ENCODE data around the gene PSTPIP1.

PSTPIP1 gene

DNA sequence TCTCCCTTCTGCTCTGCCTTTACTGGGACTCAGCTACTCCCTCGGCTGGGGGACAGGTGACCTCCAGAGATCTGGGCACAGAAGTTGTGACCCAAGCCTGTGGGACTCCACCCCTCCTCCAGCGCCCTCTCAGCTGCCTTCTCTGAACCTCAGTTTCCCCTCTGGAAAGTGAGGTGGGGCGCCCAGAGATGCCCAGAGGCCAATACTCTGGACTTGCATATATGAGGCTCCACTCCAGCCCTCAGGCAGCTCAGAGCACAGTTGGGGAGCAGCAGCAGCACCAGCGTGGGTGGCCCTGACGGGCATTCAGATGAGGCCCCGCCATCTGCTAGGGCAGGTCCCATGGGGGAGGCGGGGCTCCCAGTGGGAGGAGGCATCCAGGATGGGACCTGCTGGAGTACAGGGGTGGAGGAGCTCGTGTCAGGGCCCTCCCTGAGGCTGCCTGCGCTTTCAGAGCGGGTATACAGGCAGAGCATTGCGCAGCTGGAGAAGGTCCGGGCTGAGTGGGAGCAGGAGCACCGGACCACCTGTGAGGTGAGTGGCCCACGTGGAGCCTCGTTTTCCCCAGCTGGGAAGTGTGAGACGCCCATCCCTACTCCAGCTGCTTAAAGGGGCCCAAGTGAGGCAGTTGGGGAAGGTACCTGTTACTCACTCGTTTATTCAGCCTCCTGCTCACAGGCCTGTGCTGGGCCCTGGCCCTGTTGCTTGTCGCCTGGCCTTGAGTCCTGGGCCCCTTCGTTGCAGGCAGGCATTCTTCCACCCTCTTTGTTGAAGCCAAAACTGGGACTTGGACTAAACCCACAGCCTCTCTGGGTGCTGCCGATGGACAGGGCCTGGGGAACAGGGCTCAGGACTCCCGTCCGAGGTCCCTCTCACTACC, 35.4 kb downstream of the PSTPIP1 start:
- DNase-seq (ENCODE audit: low read depth): no peak

DNA sequence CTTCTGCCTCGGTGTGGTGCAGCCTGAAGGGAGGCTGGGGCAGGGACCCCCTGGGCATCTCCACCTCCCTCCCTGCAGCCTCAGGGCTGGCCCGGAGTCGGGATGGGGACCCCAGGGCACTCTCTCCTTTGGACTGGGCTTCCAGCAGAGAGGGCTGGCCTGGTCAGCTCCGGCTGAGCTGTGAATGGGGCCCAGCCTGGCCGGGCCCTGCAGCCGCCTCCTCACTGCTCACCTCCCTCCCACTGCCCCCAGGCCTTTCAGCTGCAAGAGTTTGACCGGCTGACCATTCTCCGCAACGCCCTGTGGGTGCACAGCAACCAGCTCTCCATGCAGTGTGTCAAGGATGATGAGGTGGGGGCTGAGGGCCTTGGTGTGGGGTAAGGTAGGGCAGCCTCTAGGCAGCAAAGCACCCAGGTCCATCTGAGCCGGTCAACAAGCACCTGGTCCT, 36.0 kb downstream of the PSTPIP1 start:
- DNase-seq (ENCODE audit: low read depth): no peak

DNA sequence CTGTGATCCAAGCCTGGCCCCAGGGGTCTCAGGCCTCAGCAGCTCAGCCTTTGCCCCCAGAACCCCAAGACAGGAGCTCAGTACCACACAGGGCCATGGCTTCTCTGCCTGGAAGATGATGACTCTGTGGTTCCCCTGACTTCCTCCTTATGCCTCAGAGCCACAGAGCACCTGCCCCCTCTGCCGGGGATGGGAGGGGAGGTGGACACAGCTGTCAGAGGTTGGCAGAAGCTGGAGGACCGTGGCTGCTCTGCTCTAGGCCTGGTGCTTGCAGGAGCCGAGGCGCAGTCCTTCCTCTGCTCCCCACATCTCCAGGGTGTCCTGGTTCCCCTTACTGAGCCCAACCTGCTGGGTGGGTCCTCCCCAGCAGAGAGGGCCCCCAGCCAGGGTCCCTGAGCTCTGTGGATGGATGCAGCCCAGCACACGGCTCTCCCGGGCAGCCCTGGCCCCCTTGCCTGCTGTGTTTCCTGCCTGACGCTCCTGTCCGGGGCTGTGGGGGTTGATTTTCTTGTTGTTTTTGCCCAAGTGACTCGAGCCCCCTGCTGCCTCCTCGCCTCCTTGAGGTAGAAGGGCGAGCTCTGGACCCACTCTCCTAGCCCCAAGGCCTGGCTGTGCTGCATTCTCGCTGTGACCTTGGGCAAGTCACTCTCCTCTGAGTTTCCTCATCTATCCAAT, 36.6 kb downstream of the PSTPIP1 start:
- no peak for DNase-seq (ENCODE audit: low read depth)

DNA sequence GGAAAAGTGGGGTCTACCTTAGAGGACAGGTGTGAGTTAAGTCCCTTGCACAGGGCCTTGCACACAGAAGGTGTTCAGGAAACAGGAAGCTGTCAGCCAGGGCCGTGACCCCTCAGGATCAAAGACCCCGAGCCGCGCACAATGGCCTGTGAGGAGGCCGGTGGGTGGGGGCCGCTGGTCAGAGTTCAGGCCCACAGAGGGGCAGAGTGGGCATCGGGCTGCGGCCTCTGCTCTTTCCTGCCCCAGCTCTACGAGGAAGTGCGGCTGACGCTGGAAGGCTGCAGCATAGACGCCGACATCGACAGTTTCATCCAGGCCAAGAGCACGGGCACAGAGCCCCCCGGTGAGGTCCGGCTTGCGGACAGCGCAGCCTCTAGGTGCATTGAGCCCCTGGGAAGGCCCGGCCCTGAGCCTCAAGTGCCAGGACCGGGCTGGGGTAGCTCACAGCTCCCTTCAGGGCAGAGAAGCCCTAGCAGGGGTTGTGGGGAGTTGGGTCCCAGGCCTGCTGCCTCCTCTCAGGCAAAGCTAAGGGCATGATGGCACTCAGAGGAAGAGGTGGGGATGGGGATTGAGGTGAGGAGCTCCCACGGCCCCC, 37.2 kb downstream of the PSTPIP1 start:
- DNase-seq (ENCODE audit: low read depth): no peak

DNA sequence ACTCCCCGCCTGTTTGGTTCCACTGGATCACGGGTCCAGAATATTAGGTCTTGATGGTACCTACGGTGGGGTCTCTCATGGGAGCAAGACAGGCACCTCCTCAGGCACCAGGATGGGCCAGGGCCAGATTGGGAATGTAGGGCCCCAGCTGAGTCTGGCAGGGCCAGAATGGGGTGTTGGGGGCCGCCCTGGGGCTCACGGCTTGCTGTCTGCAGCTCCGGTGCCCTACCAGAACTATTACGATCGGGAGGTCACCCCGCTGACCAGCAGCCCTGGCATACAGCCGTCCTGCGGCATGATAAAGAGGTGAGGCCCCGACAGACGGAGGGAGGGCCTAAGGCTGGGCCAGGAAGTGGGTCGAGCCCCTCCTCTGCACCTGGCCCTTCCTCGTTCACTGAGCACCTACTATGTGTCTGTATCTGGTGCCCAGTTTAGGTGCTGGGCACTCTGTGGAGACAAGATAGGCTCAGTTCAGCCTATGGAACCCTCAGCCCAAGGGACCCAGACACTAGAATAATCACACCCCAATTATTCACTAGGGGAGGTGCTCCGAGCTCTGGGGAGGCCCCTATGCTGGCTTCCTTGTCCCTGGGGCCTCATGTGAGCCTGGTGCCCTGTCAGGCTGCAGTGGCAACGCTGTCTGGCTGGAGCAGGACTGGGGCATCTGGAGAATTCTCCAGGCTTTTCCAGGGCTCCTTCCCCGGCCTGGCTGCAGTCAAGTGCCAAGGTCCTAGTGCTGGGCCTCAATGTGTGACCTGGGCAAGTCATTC, 37.9 kb downstream of the PSTPIP1 start:
- DNase-seq (ENCODE audit: low read depth): no peak

- DNase-seq (ENCODE audit: low read depth): no peak
Measured at GRCh38 chr15:77033417-77033728, 38.4 kb downstream of the PSTPIP1 start.

DNA sequence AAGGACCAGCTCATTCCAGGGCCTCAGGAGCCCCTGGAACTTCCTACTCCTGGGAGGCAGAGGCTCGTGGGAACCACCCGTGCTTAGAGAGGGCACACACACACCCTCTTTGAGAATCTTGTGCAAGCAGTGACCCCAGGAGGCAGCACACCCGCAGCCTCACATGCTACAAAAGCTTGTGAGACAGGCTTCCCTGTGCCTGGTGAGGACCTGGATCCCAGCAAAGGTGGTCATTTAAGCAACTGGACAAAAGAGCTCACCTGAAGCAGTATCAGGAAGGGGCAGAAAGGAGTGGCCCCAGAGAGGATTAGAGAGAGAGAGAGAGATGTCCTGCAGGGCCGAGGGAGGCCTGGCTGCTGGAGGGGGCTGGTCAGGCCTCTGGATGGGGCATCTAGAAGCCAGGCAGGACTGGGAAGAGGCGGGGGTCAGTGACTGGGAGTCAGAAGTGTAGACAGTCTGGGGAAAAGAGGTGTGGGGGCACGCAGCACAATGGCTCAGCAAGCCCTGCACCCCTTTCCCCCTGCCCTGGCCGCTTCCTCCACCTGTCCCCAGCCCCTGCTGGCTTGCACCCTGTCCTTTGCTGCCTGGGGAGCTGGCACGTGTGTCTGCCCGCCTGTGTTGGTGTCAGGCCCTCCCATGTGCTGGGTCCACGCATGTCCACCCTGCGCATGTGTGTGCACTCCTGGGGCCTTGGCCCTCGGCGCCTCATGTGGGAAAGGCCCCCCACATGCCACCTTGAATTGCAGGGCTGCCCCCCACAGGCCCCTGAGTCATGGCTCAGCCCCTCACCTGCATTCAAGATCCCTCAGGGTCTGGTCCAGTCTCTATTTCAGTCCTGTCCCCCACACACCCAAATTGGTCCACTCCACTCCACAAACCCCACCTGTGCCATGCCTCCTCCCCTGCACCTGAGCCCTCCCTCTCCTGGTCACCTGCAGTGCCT, 39.1 kb downstream of the PSTPIP1 start:
- DNase-seq (ENCODE audit: low read depth): no peak

DNA sequence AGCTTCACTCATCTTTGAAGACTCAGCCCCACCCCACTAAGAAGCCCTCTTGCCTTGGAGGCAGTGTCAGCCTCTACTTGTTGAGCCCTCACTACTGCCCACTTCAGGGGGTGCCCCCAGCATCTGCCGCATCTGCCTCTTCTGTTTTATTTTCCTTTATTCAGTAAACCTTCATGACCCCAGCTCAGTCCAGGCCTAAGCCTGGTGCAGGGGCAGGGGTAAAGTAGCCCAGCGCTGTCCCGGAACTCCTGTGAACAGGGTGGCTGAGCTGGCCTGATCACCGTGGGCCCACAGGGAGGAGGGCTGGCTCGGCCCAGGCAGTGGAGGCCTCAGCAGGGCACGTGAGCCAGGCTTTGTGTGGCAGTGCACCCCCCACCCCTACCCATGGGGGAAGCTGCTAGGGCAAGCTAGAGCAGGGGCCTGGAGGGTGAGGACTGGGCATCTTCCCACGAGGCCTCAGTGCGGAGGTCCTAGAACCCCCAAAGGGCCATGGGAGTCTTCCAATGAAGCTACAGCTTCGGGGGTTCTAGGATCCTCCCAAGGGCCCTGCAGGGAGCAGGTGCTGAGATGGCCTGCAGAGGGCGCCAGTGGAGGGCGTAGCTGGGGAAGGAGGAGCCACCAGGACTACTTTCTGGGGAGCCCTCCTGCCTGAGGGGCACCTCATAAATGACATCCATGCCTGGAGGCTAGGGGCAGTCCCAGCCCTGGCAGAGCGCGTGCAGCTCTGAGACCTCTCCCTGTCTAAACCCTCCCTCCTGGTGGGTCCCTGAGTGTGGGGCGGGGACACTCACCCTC, 40.0 kb downstream of the PSTPIP1 start:
- no peak for DNase-seq (ENCODE audit: low read depth)

DNA sequence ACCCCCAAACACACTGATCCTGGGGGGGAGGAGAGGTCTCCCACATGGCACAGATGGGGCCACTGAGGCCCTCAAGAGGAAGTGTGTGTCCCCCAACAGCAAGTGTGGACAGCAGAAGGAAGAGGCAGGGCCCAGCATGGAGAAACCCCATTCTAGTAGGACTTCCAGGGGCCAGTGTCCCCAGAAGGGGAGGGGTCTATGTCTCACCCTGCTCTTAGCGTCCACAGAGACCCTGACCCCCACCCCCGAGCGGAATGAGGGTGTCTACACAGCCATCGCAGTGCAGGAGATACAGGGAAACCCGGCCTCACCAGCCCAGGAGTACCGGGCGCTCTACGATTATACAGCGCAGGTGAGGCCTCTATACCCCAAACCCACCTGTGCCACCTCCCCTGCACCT, 40.7 kb downstream of the PSTPIP1 start:
- DNase-seq (ENCODE audit: low read depth): no peak

DNA sequence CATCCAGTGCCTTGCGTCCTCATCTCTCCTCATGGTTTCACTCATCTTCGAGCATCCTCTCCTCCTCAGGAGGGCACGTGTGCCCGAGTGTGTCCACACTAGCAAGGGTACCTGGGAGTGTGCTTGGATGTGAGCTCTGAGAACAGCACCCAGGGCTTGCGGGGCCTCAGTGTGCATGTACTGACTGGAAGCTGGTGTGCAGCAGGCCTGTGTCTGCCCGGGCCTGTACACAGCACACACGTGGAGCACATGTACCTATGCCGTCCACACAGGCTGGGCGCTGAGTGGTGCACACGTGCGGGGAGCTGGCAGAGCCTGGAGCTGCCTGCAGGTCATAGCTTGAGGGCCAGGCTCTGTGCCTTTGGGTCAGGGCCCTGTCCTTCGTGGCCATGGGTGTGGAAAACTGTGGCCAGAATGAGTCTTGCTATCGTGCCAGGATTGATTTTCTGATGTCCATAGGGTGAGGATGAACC, 41.1 kb downstream of the PSTPIP1 start:
- DNase-seq (ENCODE audit: low read depth): no peak

- no peak for DNase-seq (ENCODE audit: low read depth)
Measured at GRCh38 chr15:77036537-77037387, 41.8 kb downstream of the PSTPIP1 start.

DNA sequence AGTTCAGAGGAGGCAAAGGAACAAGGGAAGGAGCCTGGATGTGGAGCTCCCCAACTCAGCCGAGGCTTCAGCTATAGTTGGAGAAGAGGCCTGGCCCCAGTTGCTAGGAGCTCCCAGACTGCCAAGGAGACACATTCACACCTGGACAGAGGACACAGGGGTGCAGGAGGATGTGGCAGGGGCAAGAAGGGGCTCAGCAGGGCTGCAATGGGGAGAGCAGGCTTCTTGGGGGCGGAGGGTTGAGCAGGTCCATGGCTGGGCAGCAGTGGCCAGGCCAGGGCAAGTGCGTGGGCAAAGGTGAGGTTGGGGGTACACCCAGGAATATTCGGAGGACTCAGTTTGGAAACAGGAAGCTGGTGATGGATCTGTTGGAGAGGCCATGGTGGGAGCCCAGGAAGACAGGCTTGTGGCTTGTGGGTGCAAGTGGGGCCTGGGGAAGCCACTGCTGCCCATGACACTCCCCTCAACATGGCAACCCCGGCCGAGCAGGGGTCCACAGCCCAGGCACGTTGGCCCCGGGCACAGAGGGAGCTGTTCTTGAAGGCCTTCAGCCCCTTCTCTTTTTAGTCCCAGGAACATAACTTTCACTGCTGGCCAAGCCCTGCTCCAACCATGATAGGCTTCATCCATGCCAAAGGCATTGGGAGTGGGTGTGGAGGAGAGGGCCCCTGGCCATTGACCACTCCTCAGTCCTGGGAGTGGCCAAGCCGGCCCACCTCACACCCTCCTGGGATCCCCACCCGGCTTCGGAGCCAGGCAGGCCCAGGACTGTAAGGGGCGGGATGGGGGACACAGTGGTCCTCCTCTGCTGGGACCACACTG, 42.7 kb downstream of the PSTPIP1 start:
- DNase-seq (ENCODE audit: low read depth): no peak

DNA sequence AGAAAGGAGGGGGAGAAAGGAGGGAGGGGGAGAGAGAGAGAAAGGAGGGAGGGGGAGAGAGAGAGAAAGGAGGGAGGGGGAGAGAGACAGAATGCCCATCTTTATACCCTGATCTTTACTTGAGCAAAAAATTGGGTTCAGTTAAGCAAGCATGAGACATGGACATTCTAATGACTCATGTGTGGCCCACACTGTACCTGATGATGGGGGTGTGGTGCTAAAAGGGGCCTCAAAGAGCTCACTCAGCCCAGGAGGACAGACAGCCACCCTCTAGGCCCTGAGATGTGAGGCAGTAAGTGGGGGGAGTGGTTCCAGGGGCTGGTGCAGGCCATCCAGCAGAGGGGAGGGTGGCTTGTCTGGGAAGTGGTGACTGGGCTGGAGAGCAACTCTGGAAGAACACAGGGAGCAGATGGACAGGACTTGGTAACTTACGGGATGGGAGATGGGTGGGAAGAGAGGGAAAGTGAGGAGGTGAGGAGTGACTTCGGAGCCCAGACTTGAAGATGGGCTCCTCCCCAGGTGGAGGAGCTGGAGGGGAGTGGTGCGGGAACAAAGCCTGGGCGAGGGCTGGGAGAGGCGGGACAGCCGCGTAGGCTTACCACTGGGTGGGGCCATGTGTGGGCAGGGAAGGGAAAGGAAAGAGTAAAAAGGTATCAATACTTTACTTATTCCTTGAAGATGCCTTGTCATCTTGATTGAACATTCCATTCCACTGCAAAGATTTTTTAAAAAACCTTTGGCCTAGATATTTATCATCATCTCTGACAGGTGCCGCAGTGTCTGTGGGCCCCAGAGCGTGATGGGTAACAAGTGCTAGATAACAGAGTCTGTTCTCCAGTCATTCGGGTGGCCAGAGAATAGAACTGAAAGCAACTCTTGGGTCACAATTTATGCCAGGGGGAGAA, 43.6 kb downstream of the PSTPIP1 start:
- DNase-seq (ENCODE audit: low read depth): no peak

DNA sequence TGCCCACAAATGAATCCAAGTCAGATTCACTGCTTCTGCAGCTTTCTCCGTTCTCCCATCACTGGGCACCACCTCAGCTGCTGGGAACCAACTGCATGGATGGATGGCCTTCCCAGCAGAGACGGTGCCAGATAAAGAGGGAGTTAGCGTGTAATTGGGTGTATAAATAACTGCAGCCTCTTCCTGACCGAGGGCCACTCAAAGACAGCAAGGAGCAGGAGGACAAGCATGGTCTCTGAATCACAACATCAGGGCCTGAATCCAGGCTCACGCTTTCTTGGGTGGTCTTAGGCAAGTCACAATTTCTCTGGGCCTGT, 44.2 kb downstream of the PSTPIP1 start:
- DNase-seq (ENCODE audit: low read depth): no peak

GRCh38 chr15:77039848-77040247, 44.9 kb downstream of the PSTPIP1 start:
- DNase-seq (ENCODE audit: low read depth): no peak

DNA sequence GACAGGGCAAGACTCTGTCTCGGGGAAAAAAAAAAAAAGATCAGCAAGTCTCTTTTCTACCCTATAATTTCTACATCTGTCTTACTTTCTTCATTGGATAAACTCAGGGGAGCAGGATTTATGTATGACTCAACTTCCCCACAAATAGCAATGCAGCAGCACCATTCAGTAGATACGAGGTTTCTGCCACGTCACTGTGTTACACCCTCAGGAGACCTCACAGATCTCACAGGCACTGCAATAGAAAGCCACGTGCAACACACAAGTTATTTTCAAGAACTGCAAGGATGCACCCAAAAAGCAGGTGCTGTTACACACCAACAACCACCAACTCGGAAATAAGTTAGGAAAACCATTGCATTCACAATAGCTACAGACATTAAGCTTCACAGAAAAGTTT, 45.7 kb downstream of the PSTPIP1 start:
- DNase-seq (ENCODE audit: low read depth): no peak

- DNase-seq (ENCODE audit: low read depth): no peak
Measured at GRCh38 chr15:77042245-77042919, 47.5 kb downstream of the PSTPIP1 start.
